K562 (cell line): ENCODE measurements around the gene UBE2D3. TPM values are rescaled to one million over a fixed set of nuclear protein-coding genes. Genes with fewer than 3 reads are reported as not detected.
A peak's percentile ranks its signal among the peaks of the same experiment; 100 is the strongest.

Experiments
- ATF2 ChIP-seq: sonication (generic); formaldehyde crosslinking; IDR thresholded peaks from 2 replicates; pipeline ENCODE4 v1.8.1; 2022; ENCODE audit warnings: missing genetic modification reagents
- FOXK2 ChIP-seq, 2 experiments: fragments of 450-650 bp; IDR thresholded peaks in 1 of 2; conservative IDR thresholded peaks in 1 of 2; 2 replicates each; pipeline ENCODE4 v1.6.1; 2016; ENCODE audit warnings: low read depth in 2 of 2, mild to moderate bottlenecking in 1 of 2
- LARP7 ChIP-seq: fragments of 450-650 bp; IDR thresholded peaks from 2 replicates; pipeline ENCODE4 v1.6.1; 2016
- NEUROD1 ChIP-seq: fragments of 150-350 bp; IDR thresholded peaks from 2 replicates; pipeline ENCODE4 v1.6.1; 2014; ENCODE audit warnings: borderline replicate concordance, low read length, low read depth; ENCODE audit not compliant: partially characterized antibody
- RBM14 ChIP-seq: fragments of 200-400 bp; formaldehyde crosslinking; IDR thresholded peaks from 2 replicates; pipeline ENCODE4 v1.6.1; 2018; ENCODE audit warnings: low read depth, mild to moderate bottlenecking, low read length, moderate library complexity, borderline replicate concordance; ENCODE audit not compliant: insufficient read depth
- RBM39 ChIP-seq: fragments of 200-400 bp; formaldehyde crosslinking; optimal IDR thresholded peaks from 2 replicates; pipeline ENCODE3; 2018; ENCODE audit warnings: low read depth, low read length
- RUNX1 ChIP-seq: sonication (generic); IDR thresholded peaks from 2 replicates; pipeline ENCODE4 v1.6.1; 2016; ENCODE audit warnings: antibody characterized with exemption, low read depth
- TARDBP ChIP-seq: fragments of 450-650 bp; IDR thresholded peaks from 2 replicates; pipeline ENCODE4 v1.6.1; 2016
- TCF7 ChIP-seq: sonication (generic); IDR thresholded peaks from 2 replicates; pipeline ENCODE4 v1.6.1; 2016; ENCODE audit warnings: antibody characterized with exemption, borderline replicate concordance
- TRIM25 ChIP-seq: fragments of 450-650 bp; IDR thresholded peaks from 2 replicates; pipeline ENCODE4 v1.7.0; 2016; ENCODE audit warnings: borderline replicate concordance
- YBX1 ChIP-seq: fragments of 450-650 bp; IDR thresholded peaks from 2 replicates; pipeline ENCODE4 v1.7.1; 2016; ENCODE audit warnings: mild to moderate bottlenecking
- ZNF699 ChIP-seq: fragments of 250-450 bp; sonication (Bioruptor Pico); IDR thresholded peaks from 2 replicates; pipeline ENCODE4 v1.8.0; 2021; ENCODE audit warnings: mild to moderate bottlenecking, moderate library complexity; ENCODE audit not compliant: insufficient replicate concordance
- polyA plus RNA-seq, 8 experiments: library from polyadenylated mRNA; depleted of rRNA in 4 of 8; stranded (reverse) in 5 of 8; unstranded in 3 of 8; fragments of >200 nt; fragmentation: Nextera tagmentation in 2 of 8; fragmentation: Illumina TruSeq in 1 of 8; extraction: Ambion mirVana in 2 of 8; extraction: Trizol in 1 of 8; gene quantifications; 2 replicates each; pipeline versions ENCODE4 v1.2.1 to v1.2.3, GENCODE V29; 2011 to 2014; ENCODE audit warnings: inconsistent platforms in 1 of 8, missing spikeins in 1 of 8
- total RNA-seq, 7 experiments: library from RNA; depleted of rRNA in 6 of 7; stranded (reverse); fragments of >200 nt in 6 of 7; fragmentation: Illumina TruSeq in 2 of 7; extraction: Trizol in 2 of 7; gene quantifications; 2 replicates each; pipeline versions ENCODE4 v1.2.1 to v1.2.3, GENCODE V29; 2011 to 2021; ENCODE audit warnings: low replicate concordance in 1 of 7
- TF ChIP-seq, protein P1 (sequence below): fragments of 250-450 bp; sonication (Bioruptor Pico); IDR thresholded peaks from 2 replicates; pipeline ENCODE4 v1.5.0; 2021; ENCODE audit warnings: mild to moderate bottlenecking, moderate library complexity
- TF ChIP-seq, protein P2 (sequence below): fragments of 450-650 bp; IDR thresholded peaks from 2 replicates; pipeline ENCODE4 v1.6.1; 2016; ENCODE audit warnings: mild to moderate bottlenecking
- TF ChIP-seq, protein P3 (sequence below): sonication (generic); formaldehyde crosslinking; IDR thresholded peaks from 2 replicates; pipeline ENCODE4 v1.8.1; 2023; ENCODE audit warnings: mild to moderate bottlenecking, missing genetic modification reagents

The UBE2D3 gene
- total and polyA plus RNA-seq, 9 of the 15 experiments (the other 6 are each of a cell fraction or from before 2014, with no cell fraction given): 191 to 618 (median 292) TPM

GRCh38 chr4:102868781-102869568, 41.6 kb upstream of the UBE2D3 start, which contains the start of gene CISD2 (continued):
- TF ChIP-seq, protein P1, sequence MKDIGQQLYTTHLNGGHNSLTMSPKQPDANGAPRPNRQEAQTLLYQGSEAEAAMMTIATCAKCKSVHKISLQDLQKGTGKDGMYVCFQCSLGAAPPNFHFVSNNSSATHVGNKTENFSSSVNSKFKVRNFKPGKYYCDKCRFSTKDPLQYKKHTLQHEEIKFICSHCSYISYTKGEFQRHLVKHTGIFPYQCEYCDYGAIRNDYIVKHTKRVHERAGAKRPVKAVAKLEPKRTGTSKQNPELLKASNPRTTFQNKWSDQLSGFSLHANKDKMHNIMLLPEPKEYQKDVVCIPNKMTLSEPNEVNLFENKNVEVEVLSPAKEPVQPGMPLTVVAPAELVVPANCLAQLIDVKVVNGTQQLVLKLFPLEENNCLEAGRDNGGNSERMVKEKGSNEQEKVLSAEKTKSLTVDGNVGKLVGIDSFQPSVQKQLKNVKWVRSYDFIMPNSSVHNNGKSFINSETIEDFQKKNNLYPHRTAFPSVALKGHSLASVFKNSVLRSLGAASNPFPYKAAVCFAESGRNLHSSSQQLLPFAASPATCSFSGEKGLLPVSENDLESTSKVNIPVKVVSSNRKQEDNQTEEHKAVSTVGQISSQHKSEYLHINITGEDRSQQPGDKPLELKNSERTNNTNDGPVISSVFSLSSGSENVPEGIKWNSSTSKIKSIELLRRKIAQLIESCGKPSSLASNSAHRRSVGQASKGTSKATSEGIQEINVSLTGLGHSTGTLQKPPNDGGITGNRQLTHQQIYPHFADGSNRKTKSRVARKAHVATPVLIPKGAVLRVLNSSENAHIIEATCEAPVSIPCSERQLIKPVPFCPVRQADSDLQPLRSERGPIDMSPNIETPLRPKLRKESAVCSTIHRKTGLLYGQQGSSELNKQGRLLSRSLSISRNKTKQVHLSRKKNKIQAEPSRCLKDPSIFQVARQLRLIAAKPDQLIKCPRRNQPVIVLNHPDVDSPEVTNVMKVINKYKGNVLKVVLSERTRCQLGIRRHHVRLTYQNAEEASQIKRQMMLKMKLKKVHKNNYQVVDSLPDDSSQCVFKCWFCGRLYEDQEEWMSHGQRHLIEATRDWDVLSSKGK (CRISPR knock-in tag): no peak
- TF ChIP-seq ATF2 (CRISPR knock-in tag): no peak
- TF ChIP-seq FOXK2 (conservative IDR thresholded peaks at IDR 0.05 in 1 of 2, IDR thresholded peaks at IDR 0.05 in 1 of 2; ENCODE audit: low read depth in 2 of 2): peak; percentile 88
- TF ChIP-seq ZNF699 (CRISPR knock-in tag): no peak
- TF ChIP-seq RBM14: no peak
- TF ChIP-seq, protein P2, sequence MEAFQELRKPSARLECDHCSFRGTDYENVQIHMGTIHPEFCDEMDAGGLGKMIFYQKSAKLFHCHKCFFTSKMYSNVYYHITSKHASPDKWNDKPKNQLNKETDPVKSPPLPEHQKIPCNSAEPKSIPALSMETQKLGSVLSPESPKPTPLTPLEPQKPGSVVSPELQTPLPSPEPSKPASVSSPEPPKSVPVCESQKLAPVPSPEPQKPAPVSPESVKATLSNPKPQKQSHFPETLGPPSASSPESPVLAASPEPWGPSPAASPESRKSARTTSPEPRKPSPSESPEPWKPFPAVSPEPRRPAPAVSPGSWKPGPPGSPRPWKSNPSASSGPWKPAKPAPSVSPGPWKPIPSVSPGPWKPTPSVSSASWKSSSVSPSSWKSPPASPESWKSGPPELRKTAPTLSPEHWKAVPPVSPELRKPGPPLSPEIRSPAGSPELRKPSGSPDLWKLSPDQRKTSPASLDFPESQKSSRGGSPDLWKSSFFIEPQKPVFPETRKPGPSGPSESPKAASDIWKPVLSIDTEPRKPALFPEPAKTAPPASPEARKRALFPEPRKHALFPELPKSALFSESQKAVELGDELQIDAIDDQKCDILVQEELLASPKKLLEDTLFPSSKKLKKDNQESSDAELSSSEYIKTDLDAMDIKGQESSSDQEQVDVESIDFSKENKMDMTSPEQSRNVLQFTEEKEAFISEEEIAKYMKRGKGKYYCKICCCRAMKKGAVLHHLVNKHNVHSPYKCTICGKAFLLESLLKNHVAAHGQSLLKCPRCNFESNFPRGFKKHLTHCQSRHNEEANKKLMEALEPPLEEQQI: no peak
- no peak for TF ChIP-seq RBM39
- no peak; the same call in 1 of the 2 replicates for TF ChIP-seq TARDBP
- TF ChIP-seq LARP7: no peak
- peak; percentile 23 for TF ChIP-seq NEUROD1
- TF ChIP-seq, protein P3, sequence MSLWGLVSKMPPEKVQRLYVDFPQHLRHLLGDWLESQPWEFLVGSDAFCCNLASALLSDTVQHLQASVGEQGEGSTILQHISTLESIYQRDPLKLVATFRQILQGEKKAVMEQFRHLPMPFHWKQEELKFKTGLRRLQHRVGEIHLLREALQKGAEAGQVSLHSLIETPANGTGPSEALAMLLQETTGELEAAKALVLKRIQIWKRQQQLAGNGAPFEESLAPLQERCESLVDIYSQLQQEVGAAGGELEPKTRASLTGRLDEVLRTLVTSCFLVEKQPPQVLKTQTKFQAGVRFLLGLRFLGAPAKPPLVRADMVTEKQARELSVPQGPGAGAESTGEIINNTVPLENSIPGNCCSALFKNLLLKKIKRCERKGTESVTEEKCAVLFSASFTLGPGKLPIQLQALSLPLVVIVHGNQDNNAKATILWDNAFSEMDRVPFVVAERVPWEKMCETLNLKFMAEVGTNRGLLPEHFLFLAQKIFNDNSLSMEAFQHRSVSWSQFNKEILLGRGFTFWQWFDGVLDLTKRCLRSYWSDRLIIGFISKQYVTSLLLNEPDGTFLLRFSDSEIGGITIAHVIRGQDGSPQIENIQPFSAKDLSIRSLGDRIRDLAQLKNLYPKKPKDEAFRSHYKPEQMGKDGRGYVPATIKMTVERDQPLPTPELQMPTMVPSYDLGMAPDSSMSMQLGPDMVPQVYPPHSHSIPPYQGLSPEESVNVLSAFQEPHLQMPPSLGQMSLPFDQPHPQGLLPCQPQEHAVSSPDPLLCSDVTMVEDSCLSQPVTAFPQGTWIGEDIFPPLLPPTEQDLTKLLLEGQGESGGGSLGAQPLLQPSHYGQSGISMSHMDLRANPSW (CRISPR knock-in tag): no peak
- TF ChIP-seq YBX1: no peak
- TF ChIP-seq TCF7: peak; percentile 54; the same call in 1 of the 2 replicates
- TF ChIP-seq RUNX1: no peak
- no peak for TF ChIP-seq TRIM25
